Islet of Langerhans (tissue), 1 donor: Measurements from ENCODE around the gene SPATA12.
"Not testable (repeated sequence)": the region's sequence is repeated elsewhere in the genome, so short reads cannot be mapped to it uniquely, and the experiment has no call there.

Source experiments
- FAIRE-seq: peaks from one replicate; lab custom pipeline; 2011; peaks lifted over from hg19 to GRCh38; lab: Jason Lieb, UNC

Gene SPATA12

DNA sequence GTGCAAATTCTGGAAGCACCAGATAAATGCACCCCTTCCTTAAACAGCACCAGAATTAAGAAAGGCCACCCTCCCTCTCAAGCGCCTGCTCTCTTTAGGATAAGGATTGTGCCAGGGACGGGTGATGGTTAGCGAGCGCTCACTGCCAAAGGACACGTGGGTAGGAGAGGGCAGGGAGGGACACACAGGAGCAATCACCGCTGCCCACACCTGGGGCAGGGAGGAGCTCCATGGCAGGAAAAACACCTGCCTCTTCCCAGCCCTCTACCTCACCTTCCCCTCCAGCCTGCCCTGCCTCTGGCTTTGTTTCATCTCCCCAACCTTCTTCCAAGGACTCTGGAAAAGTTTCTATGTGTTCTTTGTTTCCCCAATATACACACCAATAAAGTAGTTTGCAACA is 7.3 kb upstream of the SPATA12 start:
- FAIRE-seq: no peak

DNA sequence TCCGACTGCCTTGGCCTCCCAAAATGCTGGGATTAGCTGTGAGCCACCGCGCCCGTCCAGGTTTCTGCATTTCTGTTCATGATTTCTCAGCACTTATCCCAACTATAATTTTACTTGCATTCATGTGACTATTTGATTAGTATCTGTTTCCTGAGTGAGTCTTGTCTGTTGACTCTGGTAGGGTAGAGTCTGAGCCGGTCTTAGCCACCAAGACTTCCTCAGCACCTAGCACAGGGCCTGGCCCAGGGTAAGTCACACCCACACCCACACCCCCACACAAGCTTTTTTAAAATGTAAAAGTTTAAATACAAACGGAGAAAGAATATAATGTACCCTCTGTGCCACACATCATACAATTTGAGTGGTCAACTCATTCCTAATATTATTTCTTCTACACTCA is 3.1 kb upstream of the SPATA12 start:
- no peak for FAIRE-seq

DNA sequence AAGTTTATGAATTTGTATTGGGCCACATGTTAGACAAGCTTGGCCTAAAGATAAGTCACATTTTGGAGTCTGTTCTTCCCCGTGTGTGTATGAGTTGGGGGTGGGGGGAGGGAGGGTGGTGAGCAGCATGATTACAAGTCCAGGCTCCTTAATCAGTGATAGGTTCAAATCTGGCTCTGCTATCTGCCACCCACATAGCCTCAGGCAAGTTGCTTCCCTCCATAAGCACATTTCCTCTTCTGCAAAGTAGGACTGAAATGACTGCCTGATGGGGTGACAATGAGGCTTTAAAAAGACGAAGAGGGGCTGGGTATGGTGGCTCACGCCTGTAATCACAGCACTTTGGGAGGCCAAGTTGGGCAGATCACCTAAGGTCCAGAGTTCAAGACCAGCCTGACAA is 1.1 kb upstream of the SPATA12 start:
- no peak for FAIRE-seq

DNA sequence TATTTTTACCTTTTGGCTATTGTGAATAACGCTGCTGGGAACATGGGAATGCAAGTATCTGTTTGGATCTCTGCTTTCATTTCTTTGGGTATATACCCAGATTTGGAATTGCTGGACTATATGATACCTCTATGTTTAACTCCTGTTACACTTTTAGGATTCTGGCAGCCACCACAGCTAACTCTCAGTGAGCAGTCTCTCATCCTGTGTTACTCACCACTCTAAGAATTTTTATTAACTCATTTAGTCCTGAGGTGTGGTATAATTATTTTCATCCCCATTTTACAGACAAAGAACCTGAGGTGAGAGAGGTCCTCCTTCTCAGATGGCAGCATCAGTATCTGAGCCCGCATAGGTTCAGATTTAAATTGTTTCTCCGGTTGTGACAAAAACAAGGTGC is 1.1 kb downstream of the SPATA12 start:
- FAIRE-seq: no peak

DNA sequence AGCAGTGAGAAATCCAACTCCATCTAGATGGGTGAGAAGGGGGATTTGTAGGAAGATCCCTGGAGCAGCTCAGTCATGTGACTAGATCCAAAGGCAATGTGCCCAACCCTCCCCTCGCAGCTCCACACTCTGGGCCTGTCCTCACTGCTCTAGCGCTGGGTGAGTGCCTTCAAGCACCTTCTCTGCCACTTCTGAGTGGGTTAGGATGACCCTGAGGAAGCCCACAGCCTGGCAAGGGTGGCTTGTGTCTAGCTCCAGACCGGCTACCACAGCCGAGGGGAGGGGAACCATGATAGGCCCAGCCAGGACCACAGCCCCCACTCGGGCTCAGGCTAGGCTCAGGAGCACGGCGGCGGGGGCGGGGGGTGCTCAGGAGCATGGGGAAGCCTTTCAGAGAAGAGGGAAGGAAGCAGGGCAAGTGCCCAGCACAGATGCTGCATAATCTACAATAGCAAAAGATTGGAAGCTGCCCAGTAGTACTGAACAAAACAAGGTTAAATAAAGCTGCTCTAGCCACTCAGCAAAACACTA is 1.7 kb downstream of the SPATA12 start:
- no peak for FAIRE-seq

DNA sequence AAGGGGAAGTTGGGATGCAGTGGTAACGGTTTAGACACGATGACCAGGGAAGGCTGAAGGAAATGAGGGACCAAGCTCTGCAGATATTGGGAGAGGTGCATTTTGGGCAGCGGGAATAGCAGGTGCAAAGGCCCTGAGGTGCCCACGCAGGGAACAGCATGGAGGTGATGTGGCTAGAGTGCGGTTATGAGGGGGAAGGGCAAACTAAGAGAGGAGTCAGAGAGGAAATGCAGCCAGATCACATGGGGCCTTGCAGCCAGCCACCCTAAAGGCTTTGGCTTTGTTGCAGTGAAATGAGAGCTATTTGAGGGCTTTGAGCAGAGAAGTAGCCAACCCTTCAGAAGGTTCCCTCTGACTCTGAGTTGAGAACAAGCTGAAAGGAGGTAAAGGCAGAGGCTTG is 2.6 kb downstream of the SPATA12 start:
- FAIRE-seq: no peak

DNA sequence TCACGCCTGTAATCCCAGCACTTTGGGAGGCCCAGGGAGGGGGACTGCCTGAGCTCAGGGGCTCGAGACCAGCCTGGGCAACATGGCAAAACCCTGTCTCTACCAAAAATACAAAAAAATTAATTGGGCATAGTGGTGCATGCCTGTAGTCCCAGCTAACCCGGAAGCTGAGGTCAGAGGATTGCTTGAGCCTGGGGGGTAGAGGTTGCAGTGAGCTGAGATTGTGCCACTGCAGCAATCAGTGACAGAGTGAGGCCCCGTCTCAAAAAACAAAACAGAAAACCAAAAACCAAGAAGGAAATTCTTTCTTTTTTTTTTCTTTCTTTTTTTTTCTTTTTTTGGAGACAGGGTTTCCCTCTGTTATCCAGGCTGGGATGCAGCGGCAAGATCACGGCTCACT is 3.5 kb downstream of the SPATA12 start:
- no peak for FAIRE-seq

DNA sequence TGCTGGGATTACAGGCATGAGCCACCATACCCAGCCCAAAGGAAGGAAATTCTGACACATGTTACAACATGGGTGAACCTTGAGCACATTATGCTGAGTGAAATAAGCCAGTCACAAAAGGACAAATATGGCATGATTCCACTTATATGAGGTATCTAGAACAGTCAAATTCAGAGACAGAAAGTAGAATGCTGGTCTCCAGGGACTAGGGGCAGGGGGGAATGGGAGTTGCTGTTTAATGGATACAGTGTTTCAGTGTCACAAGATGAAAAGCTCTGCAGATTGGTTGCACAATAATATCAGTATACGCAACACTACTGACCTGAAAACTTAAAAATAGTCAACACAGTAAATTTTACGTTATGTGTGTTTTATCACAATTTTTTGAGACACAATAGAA is 4.1 kb downstream of the SPATA12 start:
- no peak for FAIRE-seq

DNA sequence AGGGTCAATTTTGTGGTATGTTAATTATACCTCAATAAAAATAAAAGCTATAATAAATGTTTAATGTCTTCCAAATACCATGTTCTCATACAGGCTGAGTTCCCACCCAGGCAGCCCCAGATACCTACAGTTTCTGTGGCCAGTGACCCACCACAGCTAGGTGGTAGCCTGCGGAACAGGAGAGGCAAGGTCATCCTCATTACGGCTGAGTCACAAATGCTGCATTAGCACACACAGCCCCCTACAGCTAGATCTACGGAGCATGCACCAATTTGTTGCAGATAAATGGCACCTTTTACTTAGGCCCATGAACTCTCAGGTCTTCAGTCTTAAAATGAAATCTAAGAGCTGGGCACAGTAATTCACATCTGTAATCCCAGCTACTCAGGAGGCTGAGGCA is 5.1 kb downstream of the SPATA12 start:
- no peak for FAIRE-seq

DNA sequence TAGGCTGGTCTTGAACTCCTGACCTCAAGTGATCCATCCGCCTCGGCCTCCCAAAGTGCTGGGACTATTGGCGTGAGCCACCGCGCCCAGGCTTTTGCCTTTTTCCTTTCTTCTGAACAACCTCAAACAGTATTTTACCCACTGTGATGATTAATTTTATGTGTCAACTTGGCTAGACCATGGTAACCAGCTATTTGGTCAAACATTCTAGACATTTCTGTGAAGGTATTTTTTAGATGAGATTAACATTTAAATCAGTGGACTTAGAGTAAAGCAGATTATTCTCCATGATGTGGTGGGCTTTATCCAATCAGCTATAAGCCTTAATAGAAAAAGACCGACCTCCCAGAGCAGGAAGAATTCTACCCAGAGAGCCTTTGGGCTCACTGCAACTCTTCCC is 6.0 kb downstream of the SPATA12 start:
- no peak for FAIRE-seq

DNA sequence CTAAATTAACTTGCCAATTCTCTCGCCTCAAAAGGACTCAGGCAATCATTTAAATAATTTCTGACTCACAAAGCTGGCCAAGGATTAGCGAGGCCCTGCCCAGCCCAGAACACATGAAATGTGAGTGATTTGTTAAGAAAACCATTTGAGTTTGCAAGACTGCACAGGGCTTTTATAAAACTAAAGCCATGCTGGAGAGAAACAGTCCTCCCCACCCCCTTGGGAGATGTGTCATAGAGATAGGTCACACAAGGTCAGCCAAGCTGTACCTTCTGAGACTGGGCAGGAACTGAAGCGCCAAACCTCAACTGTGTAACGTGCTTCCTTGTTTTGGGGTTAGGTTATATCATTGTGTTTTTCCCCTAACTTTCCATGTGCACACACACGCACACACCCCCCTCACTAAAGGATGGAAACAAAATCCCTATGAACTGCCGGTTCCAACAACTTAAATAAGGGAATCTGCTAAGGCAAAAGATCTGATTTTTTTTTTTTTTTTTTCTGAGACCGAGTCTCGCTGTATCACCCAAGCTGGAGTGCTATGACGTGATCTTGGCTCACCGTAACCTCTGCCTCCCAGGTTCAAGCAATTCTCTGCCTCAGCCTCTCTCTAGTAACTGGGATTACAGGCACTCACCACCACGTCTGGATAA is 8.1 kb downstream of the SPATA12 start:
- FAIRE-seq: no peak

DNA sequence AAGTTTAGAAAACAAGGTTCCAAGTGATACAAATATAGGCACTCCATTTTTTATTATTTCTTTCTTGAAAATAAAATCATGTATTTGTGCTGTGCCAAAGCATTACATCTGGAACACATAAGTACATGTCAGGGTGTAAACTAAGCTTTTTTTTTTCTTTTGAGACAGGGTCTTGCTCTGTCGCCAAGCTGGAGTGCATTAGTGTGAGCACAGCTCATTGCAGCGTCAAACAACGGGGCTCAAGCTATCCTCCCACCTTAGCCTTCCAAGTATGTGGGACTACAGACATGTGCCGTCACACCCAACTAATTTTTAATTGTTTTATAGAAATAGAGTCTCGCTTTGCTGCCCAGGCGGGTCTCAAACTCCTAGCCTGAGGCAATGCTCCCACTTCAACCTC is 9.0 kb downstream of the SPATA12 start:
- FAIRE-seq: no peak

DNA sequence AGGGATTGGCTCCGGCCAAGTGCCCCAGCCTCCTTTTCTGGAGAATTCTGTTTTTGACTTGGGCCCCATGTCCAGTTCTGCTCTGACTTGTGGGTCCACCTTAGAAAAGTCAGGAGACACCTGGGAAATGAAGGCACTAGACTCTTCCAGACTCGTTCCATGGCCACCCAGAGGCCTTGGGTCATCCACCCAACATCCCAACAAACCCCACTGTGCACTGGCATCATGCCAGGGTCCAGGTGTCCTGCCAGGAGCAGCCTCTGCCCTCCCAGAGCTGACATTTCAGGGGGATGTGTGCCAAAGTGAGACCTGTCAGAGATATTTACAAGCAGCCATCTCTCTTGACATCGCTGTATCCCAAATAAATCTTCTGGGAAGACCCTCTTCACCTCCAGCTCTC is 13.2 kb downstream of the SPATA12 start:
- no peak for FAIRE-seq

DNA sequence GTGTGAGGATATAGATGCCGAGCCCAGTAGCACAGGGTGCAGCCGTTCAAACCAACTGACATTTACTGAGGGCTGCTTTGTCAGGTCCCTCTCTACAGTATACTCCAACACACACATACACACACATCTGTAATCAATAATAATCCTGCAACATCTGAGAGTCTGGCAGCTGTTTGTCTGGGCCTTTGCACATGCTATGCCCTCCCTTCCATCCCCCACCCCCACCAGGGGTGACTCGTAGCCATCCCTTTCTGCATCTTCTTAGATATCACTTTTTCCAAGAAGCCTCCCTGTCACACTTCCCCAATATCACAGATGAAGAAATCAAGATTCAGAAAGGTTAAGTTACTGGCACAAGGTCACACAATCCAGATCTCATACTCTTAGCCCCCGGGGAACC is 13.7 kb downstream of the SPATA12 start:
- no peak for FAIRE-seq

DNA sequence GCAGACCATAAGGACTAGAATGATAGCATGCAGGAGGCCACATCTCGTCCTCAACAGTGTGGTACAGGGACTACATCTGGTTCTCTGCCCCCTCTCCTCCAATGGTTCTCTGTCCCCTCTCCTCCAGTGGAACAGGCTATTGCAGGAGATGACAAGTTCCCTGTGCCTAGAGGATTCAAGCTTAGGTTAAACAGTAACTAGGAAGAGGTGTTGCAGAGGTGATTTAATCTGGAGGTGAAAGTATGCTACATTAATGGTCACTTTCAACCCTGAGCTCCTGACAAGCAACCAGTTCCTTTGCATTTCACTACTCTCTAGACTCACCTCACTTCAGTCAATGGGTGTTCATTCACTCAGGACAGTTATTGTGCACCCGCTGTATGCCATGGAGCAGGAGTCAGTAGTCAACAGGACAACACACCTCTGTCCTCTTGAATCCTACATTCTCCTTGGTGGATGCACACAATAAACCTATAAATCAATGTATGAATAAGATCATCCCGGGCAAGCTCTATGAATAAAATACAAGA is 16.0 kb downstream of the SPATA12 start:
- FAIRE-seq: no peak

DNA sequence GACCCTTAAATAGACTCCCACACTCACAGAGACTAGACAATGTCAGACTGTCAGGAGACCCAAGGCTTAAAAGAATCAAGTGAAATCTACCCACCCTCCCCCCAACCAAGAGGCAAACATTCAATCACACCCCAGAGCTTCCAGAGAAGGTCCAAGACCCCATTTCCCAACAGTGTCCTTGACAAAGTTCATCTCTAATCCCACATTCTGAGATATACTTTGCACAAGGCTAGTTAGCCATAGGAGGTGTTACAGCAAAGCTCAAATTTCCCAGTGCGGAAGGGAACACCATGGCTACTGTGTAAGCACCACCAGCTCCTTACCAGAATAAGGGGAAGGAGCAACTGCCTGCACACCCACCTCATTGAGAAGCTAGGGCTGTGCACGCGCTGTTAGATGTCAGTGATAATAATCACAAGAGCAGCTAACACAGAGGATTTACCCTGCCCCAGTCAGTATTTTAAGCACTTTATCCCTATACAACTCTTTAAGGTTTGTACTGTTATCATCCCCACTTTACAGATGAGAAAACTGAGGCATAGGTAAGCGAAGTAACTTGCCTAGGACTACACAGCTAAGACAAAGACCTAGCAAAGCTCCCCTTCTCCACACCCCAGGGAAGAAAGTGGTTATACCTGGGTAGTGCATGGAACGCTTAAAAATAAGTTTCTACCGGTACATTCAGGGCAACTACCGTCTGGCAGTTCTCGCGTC is 17.3 kb downstream of the SPATA12 start:
- no peak for FAIRE-seq

DNA sequence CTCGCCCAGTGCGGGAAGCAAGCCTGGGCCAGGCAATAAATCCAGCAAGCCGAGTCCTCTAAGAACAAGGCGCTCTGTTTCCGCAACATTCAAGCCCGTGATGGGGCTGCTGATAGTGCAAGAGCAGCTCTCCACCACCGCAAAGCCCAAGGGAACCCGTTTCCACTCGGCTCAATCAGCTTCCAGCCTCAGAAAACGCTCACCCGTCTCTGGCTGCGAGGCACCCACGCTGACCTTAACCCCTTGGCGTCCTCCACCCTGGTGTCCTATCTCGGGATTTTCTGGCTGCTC is 17.8 kb downstream of the SPATA12 start:
- no peak for FAIRE-seq

DNA sequence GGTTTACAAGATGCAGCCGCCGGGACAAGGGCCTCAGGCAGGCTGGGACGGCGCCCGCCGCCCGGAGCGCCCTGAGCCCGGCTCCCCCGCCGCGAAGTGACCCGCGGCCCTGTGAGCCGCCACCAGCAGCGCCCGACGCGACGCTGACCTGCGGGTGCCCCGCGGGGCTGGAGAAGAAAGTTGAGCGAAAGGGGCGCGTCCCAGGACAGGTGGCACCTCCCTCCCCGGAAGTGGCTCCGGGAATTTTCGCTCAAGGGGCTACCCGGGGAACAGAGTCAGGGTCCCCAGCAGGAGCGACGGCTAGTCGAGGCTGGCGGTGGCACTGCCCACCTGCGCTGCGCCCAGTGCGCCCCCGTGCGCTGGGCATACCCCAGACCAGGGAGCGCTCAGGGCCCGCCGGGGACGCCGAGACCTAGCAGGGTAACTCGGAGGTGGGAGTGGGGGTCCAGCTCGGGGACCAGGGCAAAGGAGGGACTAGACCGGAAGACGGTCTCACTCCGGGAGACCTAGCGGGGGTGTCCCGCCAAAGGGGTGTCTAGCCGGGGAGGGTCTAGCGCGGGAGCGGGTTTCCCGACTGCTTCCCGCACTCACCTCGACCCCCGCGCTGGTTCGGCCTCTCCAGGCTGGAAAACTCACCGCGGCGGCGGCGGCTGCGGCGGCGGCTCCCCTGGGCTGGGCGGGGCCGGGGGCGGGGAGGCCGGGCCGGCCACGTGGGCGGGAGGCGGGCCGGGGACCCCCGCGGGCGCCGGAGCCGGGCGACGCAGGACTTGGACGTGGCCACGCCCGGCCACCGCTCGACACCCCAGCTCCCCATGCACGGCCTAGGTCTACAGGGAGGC is 18.4 kb downstream of the SPATA12 start:
- no peak for FAIRE-seq

DNA sequence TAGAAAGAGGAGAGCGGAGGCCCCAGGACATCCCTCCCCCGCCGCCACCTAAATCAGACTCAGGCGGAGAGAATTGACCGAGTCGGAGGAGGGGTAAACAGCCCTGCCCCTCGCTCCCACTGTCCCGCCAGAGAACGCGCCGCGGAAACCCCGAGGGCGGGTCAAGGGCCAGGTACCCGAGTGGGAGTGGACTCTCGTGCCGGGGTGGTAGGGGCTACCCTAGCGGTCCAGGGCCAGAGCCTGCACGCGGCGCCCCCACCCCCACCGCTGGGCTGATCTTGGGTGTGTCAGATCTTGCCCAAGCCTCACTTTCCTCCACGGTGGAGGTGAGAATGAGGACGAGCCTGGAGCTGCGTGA is 19.0 kb downstream of the SPATA12 start:
- FAIRE-seq: no peak

DNA sequence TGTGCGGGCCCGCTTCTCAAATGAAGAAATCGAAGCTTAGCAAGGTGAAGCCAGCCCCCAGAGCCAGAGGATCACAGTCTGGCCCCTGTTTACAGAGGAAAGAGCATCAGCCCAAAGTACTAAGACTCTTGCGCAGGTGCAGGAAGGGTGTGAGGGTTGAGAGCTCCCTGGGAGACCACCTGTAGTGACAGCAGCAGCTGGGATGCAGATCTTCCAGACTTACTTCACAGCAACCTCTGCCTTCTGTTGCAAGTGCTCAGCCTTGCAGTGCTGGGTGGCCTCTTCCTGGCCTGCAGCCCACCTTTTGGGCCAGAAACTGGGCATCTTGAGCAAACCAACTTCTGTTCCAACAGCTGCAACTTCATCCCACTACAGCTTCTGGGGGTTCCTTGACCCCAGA is 19.7 kb downstream of the SPATA12 start:
- FAIRE-seq: no peak

DNA sequence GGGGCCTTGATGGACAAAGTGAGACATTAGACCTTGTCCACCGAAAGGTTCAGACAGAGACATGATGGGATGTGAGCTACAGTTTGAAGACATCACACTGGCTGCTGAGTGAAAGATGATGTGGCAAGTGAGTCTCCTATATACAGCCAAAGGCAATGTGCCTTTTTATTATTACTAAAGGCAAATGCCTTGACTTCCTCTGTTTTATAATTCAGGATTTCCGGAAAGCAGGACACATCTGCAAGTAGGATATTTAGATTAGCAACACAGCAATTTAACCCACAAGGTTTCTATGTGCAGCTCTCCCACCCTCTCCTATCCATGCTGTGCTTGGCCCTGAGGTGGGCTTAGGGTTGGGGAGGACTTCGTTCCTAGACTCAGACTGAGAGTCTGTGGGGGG is 20.7 kb downstream of the SPATA12 start:
- FAIRE-seq: no peak

DNA sequence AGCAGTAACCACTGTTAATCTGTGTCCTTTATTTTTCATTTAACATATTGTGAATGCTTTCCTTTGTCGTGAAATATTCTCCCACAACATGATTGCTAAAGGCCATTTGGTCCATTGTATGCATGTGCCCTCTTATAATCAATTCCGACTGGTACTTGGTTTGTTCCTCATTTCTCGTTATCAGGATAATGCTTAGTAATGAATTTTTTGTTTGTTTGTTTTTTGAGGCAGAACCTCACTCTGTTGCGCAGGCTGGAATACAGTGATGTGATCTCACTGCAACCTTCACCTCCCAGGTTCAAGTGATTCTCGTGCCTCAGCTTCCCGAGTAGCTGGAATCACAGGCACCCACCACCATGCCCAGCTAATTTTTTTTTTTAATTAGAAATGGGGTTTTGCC is 22.0 kb downstream of the SPATA12 start:
- FAIRE-seq: no peak

DNA sequence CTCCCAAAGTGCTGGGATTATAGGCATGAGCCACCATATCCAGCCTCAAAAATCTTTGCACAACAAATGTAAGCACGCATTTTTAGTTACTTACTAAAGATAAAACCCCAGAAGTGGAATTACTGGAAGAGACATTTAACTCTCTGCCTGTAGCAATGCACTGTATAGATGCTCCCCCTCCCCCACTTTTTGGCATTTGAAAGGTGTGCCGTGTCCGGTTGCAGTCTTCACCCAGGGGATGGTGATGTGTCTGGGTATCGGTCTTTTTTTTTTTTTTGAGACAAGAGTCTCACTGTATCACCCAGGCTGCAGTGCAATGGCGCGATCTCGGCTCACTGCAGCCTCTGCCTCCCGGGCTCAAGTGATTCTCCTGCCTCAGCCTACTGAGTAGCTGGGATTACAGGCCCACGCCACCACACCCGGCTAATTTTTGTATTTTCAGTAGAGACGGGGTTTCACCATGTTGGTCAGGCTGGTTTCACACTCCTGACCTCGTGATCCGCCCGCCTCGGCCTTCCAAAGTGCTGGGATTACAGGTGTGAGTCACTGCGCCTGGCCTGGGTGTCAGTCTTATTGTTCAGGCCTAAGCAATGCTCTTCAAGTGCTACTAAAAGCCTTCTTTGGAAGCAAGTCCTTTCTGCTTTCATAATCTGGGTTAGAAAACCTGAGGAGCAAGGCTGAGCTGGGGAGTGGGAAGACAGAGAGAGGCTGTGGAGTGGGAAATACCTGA is 23.0 kb downstream of the SPATA12 start:
- not testable (repeated sequence) for FAIRE-seq
